Measurements from ENCODE around the gene MBNL1. TPM values are rescaled to one million over a fixed set of nuclear protein-coding genes. Genes with fewer than 3 reads are reported as not detected.
A peak's percentile ranks its signal among the peaks of the same experiment; 100 is the strongest.

The MBNL1 gene
- total RNA-seq, 1 experiment from 2014 or later = 200 TPM

DNA sequence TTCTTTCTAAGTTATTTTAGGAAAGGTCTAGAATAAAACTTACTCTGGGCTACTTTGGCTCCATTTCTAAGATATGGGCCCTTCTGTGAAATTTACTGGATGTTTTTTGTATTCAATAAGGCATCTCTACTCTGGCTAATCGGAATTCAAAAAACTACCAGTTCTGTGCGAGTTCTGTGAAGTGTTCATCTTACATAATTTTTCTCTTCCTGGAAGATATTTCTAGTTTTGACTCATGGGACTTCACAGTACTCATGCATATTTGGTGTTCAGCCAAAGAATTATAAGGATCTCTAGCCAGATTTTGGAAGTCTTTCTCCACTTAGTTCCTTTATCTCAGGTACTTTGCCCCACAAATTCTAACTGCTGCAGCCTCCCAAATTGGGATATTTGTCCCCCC is 46.4 kb upstream of the MBNL1 start:
- no peak overlapping the region for H3K27ac ChIP-seq (ENCODE audit: low read depth, low read length)
- TF ChIP-seq MAX (IDR thresholded peaks at IDR 0.05) = no peak
- no peak for TF ChIP-seq EZH2 (IDR thresholded peaks at IDR 0.05)
- no peak for TF ChIP-seq CBX3 (IDR thresholded peaks at IDR 0.05; ENCODE audit: low read depth)
- TF ChIP-seq POLR2A (IDR thresholded peaks at IDR 0.05; ENCODE audit: borderline replicate concordance, extremely low read depth, insufficient read depth, insufficient read length) = no peak
- TF ChIP-seq POLR2AphosphoS5 (IDR thresholded peaks at IDR 0.05; ENCODE audit: low read depth, low read length) = no peak
- no peak for TF ChIP-seq YY1 (IDR thresholded peaks at IDR 0.05; ENCODE audit: extremely low read depth, insufficient replicate concordance, low read depth, low read length)
- TF ChIP-seq ELF1 (IDR thresholded peaks at IDR 0.05; ENCODE audit: borderline replicate concordance, low read depth) = no peak
- H3K4me3 ChIP-seq (replicated peaks in 1 of 2; ENCODE audit: low read depth in 1 of 2, low read length in 2 of 2) = no peak overlapping the region
- no peaks in the 10 kb centered on the region for H3K79me2 ChIP-seq (ENCODE audit: insufficient read depth, low read length)
- H3K27me3 ChIP-seq (ENCODE audit: insufficient read depth, low read length) = no peaks in the 10 kb centered on the region
- ChIA-PET POLR2A (no interaction called here), RAD21 (ENCODE audit: low non-redundant PET in 1 of 2, low total read pairs in 2 of 2, uncharacterized antibody in 2 of 2, unreplicated experiment in 2 of 2) (no interaction called here), CTCF (no interaction called here)
- no peaks in the 10 kb centered on the region for H3K36me3 ChIP-seq (ENCODE audit: control insufficient read depth in 1 of 2, insufficient read depth in 2 of 2, low read length in 2 of 2)
- H4K20me1 ChIP-seq (ENCODE audit: insufficient read depth) = no peaks in the 10 kb centered on the region
- H3K9me2 ChIP-seq (ENCODE audit: insufficient read depth) = no peaks in the 10 kb centered on the region
- no peaks in the 10 kb centered on the region for H3K4me1 ChIP-seq (ENCODE audit: control insufficient read depth in 1 of 2, insufficient read depth in 2 of 2, low read length in 2 of 2)
- H3K4me2 ChIP-seq (ENCODE audit: low read length) = no peak overlapping the region
- BruUV-seq (replicated peaks) = no TSS peak
- intact Hi-C loops (cut with micrococcal nuclease) = no loop called here
- H3K9me3 ChIP-seq (ENCODE audit: control insufficient read depth in 1 of 2, insufficient read depth in 1 of 2, low read depth in 1 of 2, low read length in 2 of 2) = no peaks in the 10 kb centered on the region
- ATAC-seq (no peak), DNase-seq (ENCODE audit: low read depth, low spot score) (no peak)
- peak overlapping the region; percentile 23 for H2AFZ ChIP-seq (ENCODE audit: low read depth, low read length, poor library complexity, severe bottlenecking)
- H3K9ac ChIP-seq (ENCODE audit: low read length) = no peak overlapping the region

GRCh38 chr3:152225201-152225600 is 43.5 kb upstream of the MBNL1 start:
- no peaks in the 10 kb centered on the region for H4K20me1 ChIP-seq (ENCODE audit: insufficient read depth)
- ChIA-PET POLR2A (no interaction called here), CTCF (no interaction called here), RAD21 (ENCODE audit: low non-redundant PET in 1 of 2, low total read pairs in 2 of 2, uncharacterized antibody in 2 of 2, unreplicated experiment in 2 of 2) (interaction anchor here in 1 of 2 experiments (0.6 kb wide), 1 partner anchor 72 kb away, joined by 4 read pairs; no protein-coding TSS in a partner anchor)
- H3K27me3 ChIP-seq (ENCODE audit: insufficient read depth, low read length) = no peaks in the 10 kb centered on the region
- no peaks in the 10 kb centered on the region for H3K9me3 ChIP-seq (ENCODE audit: control insufficient read depth in 1 of 2, insufficient read depth in 1 of 2, low read depth in 1 of 2, low read length in 2 of 2)
- no peak overlapping the region for H3K4me3 ChIP-seq (replicated peaks in 1 of 2; ENCODE audit: low read depth in 1 of 2, low read length in 2 of 2)
- intact Hi-C loops (cut with micrococcal nuclease) = no loop called here
- no TSS peak for BruUV-seq (replicated peaks)
- H3K4me2 ChIP-seq (ENCODE audit: low read length) = no peak overlapping the region
- no peaks in the 10 kb centered on the region for H3K9me2 ChIP-seq (ENCODE audit: insufficient read depth)
- no peaks in the 10 kb centered on the region for H3K4me1 ChIP-seq (ENCODE audit: control insufficient read depth in 1 of 2, insufficient read depth in 2 of 2, low read length in 2 of 2)
- ATAC-seq (no peak), DNase-seq (ENCODE audit: low read depth, low spot score) (no peak)
- TF ChIP-seq YY1 (IDR thresholded peaks at IDR 0.05; ENCODE audit: extremely low read depth, insufficient replicate concordance, low read depth, low read length) (no peak), EZH2phosphoT487 (IDR thresholded peaks at IDR 0.05; ENCODE audit: borderline replicate concordance) (no peak)
- no peak overlapping the region for H3K9ac ChIP-seq (ENCODE audit: low read length)
- no peaks in the 10 kb centered on the region for H3K79me2 ChIP-seq (ENCODE audit: insufficient read depth, low read length)
- peak overlapping the region; percentile 74 for H2AFZ ChIP-seq (ENCODE audit: low read depth, low read length, poor library complexity, severe bottlenecking)
- no peak overlapping the region for H3K27ac ChIP-seq (ENCODE audit: low read depth, low read length)
- H3K36me3 ChIP-seq (ENCODE audit: control insufficient read depth in 1 of 2, insufficient read depth in 2 of 2, low read length in 2 of 2) = no peaks in the 10 kb centered on the region
